ENCODE data around the gene STRN3. TPM values are rescaled to one million over a fixed set of nuclear protein-coding genes. Genes with fewer than 3 reads are reported as not detected.

STRN3 gene
- total and polyA plus RNA-seq, 2 donors (not counting 1 experiment from before 2014, with no cell fraction given) = 7.7 to 43.9 TPM

- no peaks in the 10 kb centered on the region for H3K27me3 ChIP-seq (replicated peaks in 1 of 4; ENCODE audit: control extremely low read depth in 1 of 4, control insufficient read depth in 3 of 4, insufficient read depth in 4 of 4, low read length in 3 of 4)
- intact Hi-C loops (cut with micrococcal nuclease) = no loop called here
- H3K4me1 Mint-ChIP-seq = peaks cover 2% of the 10 kb centered on the region
- no peak overlapping the region for H2AFZ ChIP-seq (ENCODE audit: insufficient read depth, low read depth, low read length, poor library complexity, severe bottlenecking)
- no peak overlapping the region for H3K4me3 Mint-ChIP-seq
- H3K36me3 ChIP-seq (replicated peaks in 1 of 2; ENCODE audit: control extremely low read depth in 1 of 2, control insufficient read depth in 1 of 2, extremely low read depth in 1 of 2, insufficient read depth in 2 of 2, low read length in 1 of 2) = peaks cover 1 to 30% of the 10 kb centered on the region in 2 experiments
- no peak overlapping the region for H3K4me3 ChIP-seq (ENCODE audit: control extremely low read depth in 1 of 5, extremely low read depth in 1 of 5, insufficient read depth in 1 of 5, low read depth in 2 of 5, low read length in 4 of 5)
- H3K27ac Mint-ChIP-seq = no peak overlapping the region
- ChIA-PET CTCF (no interaction called here), POLR2A (no interaction called here)
- H3K4me2 ChIP-seq (replicated peaks; ENCODE audit: low read depth, low read length, poor library complexity, severe bottlenecking) = no peak overlapping the region
- ATAC-seq (ENCODE audit: low read depth) (no peak), DNase-seq (no peak)
- H3K27ac ChIP-seq (ENCODE audit: low read length in 2 of 2) = no peak overlapping the region
- no peaks in the 10 kb centered on the region for H3K9me3 Mint-ChIP-seq (ENCODE audit: insufficient read depth)
- no peaks in the 10 kb centered on the region for H3K27me3 Mint-ChIP-seq
- H3K4me1 ChIP-seq (ENCODE audit: control insufficient read depth in 2 of 2, insufficient read depth in 2 of 2, low read length in 2 of 2) = no peaks in the 10 kb centered on the region
- H3K79me2 ChIP-seq (ENCODE audit: control insufficient read depth, insufficient read depth, low read length) = no peaks in the 10 kb centered on the region
- no peak overlapping the region for H3K9ac ChIP-seq (ENCODE audit: low read length)
- no peak for TF ChIP-seq CTCF (IDR thresholded peaks at IDR 0.05)
- TF ChIP-seq EZH2 (IDR thresholded peaks at IDR 0.05; ENCODE audit: borderline replicate concordance, insufficient read depth, low read depth, low read length, poor library complexity, severe bottlenecking) = no peak
- no peaks in the 10 kb centered on the region for H4K20me1 ChIP-seq (ENCODE audit: control insufficient read depth, insufficient read depth, low read length, poor library complexity, severe bottlenecking)
- no peaks in the 10 kb centered on the region for H3K9me3 ChIP-seq (ENCODE audit: control extremely low read depth in 1 of 3, control insufficient read depth in 2 of 3, insufficient read depth in 1 of 3, low read length in 2 of 3)
Measured at GRCh38 chr14:30896435-30896834, 129.7 kb downstream of the STRN3 start.

- ChIA-PET POLR2A (no interaction called here), CTCF (interaction anchor here (0.6 to 0.7 kb wide), 2 partner anchors 86 to 272 kb away, joined by 3 to 4 read pairs; no protein-coding TSS in a partner anchor)
- no peaks in the 10 kb centered on the region for H4K20me1 ChIP-seq (ENCODE audit: control insufficient read depth, insufficient read depth, low read length, poor library complexity, severe bottlenecking)
- H3K9ac ChIP-seq (ENCODE audit: low read length) = no peak overlapping the region
- intact Hi-C loops (cut with micrococcal nuclease) = no loop called here
- no peaks in the 10 kb centered on the region for H3K27me3 ChIP-seq (replicated peaks in 1 of 4; ENCODE audit: control extremely low read depth in 1 of 4, control insufficient read depth in 3 of 4, insufficient read depth in 4 of 4, low read length in 3 of 4)
- no peak overlapping the region for H2AFZ ChIP-seq (ENCODE audit: insufficient read depth, low read depth, low read length, poor library complexity, severe bottlenecking)
- H3K4me1 Mint-ChIP-seq = peaks cover 2% of the 10 kb centered on the region
- no peaks in the 10 kb centered on the region for H3K4me1 ChIP-seq (ENCODE audit: control insufficient read depth in 2 of 2, insufficient read depth in 2 of 2, low read length in 2 of 2)
- WGBS (ENCODE audit: insufficient coverage) = 100% methylated on average over 1 of the region's 4 CpGs
- no peak overlapping the region for H3K4me3 ChIP-seq (ENCODE audit: control extremely low read depth in 1 of 5, extremely low read depth in 1 of 5, insufficient read depth in 1 of 5, low read depth in 2 of 5, low read length in 4 of 5)
- no peaks in the 10 kb centered on the region for H3K27me3 Mint-ChIP-seq
- H3K27ac ChIP-seq (ENCODE audit: low read length in 2 of 2) = no peak overlapping the region
- ATAC-seq (ENCODE audit: low read depth) (no peak), DNase-seq (no peak)
- TF ChIP-seq CTCF (IDR thresholded peaks at IDR 0.05) (no peak), EZH2 (IDR thresholded peaks at IDR 0.05; ENCODE audit: borderline replicate concordance, insufficient read depth, low read depth, low read length, poor library complexity, severe bottlenecking) (no peak)
- no peaks in the 10 kb centered on the region for H3K9me3 Mint-ChIP-seq (ENCODE audit: insufficient read depth)
- H3K4me2 ChIP-seq (replicated peaks; ENCODE audit: low read depth, low read length, poor library complexity, severe bottlenecking) = no peak overlapping the region
- no peaks in the 10 kb centered on the region for H3K9me3 ChIP-seq (ENCODE audit: control extremely low read depth in 1 of 3, control insufficient read depth in 2 of 3, insufficient read depth in 1 of 3, low read length in 2 of 3)
- no peak overlapping the region for H3K4me3 Mint-ChIP-seq
- peaks cover 1 to 21% of the 10 kb centered on the region in 2 experiments for H3K36me3 ChIP-seq (replicated peaks in 1 of 2; ENCODE audit: control extremely low read depth in 1 of 2, control insufficient read depth in 1 of 2, extremely low read depth in 1 of 2, insufficient read depth in 2 of 2, low read length in 1 of 2)
- H3K79me2 ChIP-seq (ENCODE audit: control insufficient read depth, insufficient read depth, low read length) = no peaks in the 10 kb centered on the region
- H3K27ac Mint-ChIP-seq = no peak overlapping the region
Measured at GRCh38 chr14:30894923-30895515, 131.2 kb downstream of the STRN3 start.

All from B cell (primary cell).